Transverse colon (tissue), 4 donors: ENCODE measurements around the gene COX8A. TPM values are rescaled to one million over a fixed set of nuclear protein-coding genes. Genes with fewer than 3 reads are reported as not detected.

Experiments used
- DNase-seq: peaks from one replicate; pipeline ENCODE4 v3.0.0-alpha.2; 2019
- H3K27ac ChIP-seq, 4 donors: fragments of 200-600 bp; sonication (generic); 2 replicates each; pipeline ENCODE4 v1.5.1; 2016 to 2018; ENCODE audit warnings: inconsistent platforms in 4 of 4
- H3K27me3 ChIP-seq: fragments of 200-600 bp; sonication (generic); 2 replicates; pipeline ENCODE4 v1.5.1; 2017; ENCODE audit warnings: inconsistent platforms
- H3K36me3 ChIP-seq, 4 donors: fragments of 200-600 bp; sonication (generic); 2 replicates each; pipeline ENCODE4 v1.5.1; 2017 to 2019; ENCODE audit warnings: inconsistent platforms in 4 of 4
- H3K4me1 ChIP-seq, 4 donors: fragments of 200-600 bp; sonication (generic); 2 replicates each; pipeline ENCODE4 v1.5.1; 2017 to 2020; ENCODE audit warnings: inconsistent platforms in 4 of 4
- H3K4me3 ChIP-seq, 4 donors: fragments of 200-600 bp; sonication (generic); 1 replicate in 1 of 4; 2 replicates in 3 of 4; pipeline versions ENCODE4 v1.5.1 to v1.6.1; 2017 to 2019; ENCODE audit warnings: inconsistent platforms in 4 of 4
- H3K9me3 ChIP-seq, 2 donors: fragments of 200-600 bp; sonication (generic); 2 replicates each; pipeline ENCODE4 v1.5.1; 2017 to 2019; ENCODE audit warnings: inconsistent platforms in 2 of 2
- CTCF ChIP-seq, 5 experiments: fragments of 200-600 bp in 3 of 5; fragments of 450-650 bp in 2 of 5; sonication (generic) in 3 of 5; IDR thresholded peaks; 1 replicate in 2 of 5; 2 replicates in 3 of 5; pipeline ENCODE4 v1.5.1; 2016 to 2017; ENCODE audit warnings: antibody characterized with exemption in 5 of 5, inconsistent platforms in 3 of 5, mild to moderate bottlenecking in 2 of 5, moderate library complexity in 1 of 5
- EP300 ChIP-seq: sonication (generic); formaldehyde crosslinking; IDR thresholded peaks from one replicate; pipeline ENCODE4 v1.6.1; 2017; ENCODE audit warnings: antibody characterized with exemption, low read depth
- POLR2A ChIP-seq: fragments of 450-650 bp; IDR thresholded peaks from one replicate; pipeline ENCODE4 v1.6.1; 2016; ENCODE audit warnings: antibody characterized with exemption, mild to moderate bottlenecking, moderate library complexity
- POLR2AphosphoS5 ChIP-seq, 3 donors: sonication (generic); formaldehyde crosslinking; IDR thresholded peaks; one replicate each; pipeline ENCODE4 v1.6.1; 2016; ENCODE audit warnings: antibody characterized with exemption in 3 of 3
- WGBS, 2 donors: methylation state at CpG; one replicate each; pipeline ENCODE4 v1.1.5; 2018; ENCODE audit warnings: low coverage in 1 of 2; 5-methylcytosine and 5-hydroxymethylcytosine counted together
- in situ Hi-C, 4 donors: fragments of 200-750 bp; cut with MboI; loops; one replicate each; pipeline versions ENCODE4 v1.15.0 to v1.15.1; 2017; ENCODE audit warnings: low sequenced_read_pairs in 3 of 4, low pct_ligation_motif_present in 1 of 4, low pct_unique_long_range_greater_than_20kb in 1 of 4
- intact Hi-C: fragments of 100-400 bp; cut with DNase I; formaldehyde crosslinking; loops from one replicate; pipeline ENCODE4 v1.15.1; 2023; ENCODE audit warnings: low total_unique reads
- total RNA-seq, 4 donors: library from RNA; depleted of rRNA; stranded (reverse); fragments of >200 nt; gene quantifications; one replicate each; pipeline ENCODE4 v1.1.0, GENCODE V29; 2016

COX8A gene
- total RNA-seq, 4 donors from 2014 or later: 471 to 1,475 (median 1,057) TPM

- Histone ChIP-seq H3K27me3 (no peaks in the 10 kb centered on the region), H3K9me3 (no peaks in the 10 kb centered on the region), H3K4me1 (peaks cover 12 to 45% (median 13%) of the 10 kb centered on the region in 4 donors), H3K4me3 (no peak overlapping the region), H3K27ac (peak overlapping the region; percentile 21 to 73 (median 60)), H3K36me3 (no peaks in the 10 kb centered on the region)
- in situ Hi-C loops: loop anchor here (5.0 to 10.0 kb wide), 4 partner anchors 108 to 181 kb away; partner anchors contain the start of genes MARK2 (in 3 of the 4) and ZFTA (in 1 of the 4)
- WGBS, 2 donors: 33 to 39% methylated on average over 3 to 14 of the region's 14 CpGs
- DNase-seq: peak; percentile 75
- intact Hi-C loops: loop anchor here (2.0 kb wide), 1 partner anchor 107 kb away; the partner anchor contains the start of gene MARK2
- TF ChIP-seq POLR2AphosphoS5 (IDR thresholded peaks at IDR 0.05): no peak
- TF ChIP-seq CTCF (IDR thresholded peaks at IDR 0.05): peak; percentile 72 to 93 (median 73)
These were observed 28.8 kb upstream of the COX8A start for GRCh38 chr11:63945477-63946163.

GRCh38 chr11:63951779-63952536 is 22.5 kb upstream of the COX8A start:
- WGBS, 2 donors: 71% methylated on average over 20 of the region's 20 CpGs; no CpG with 5 or more reads in 1 of the 2 donors
- no peak for DNase-seq
- no peaks in the 10 kb centered on the region for H3K9me3 ChIP-seq
- no peak overlapping the region for H3K27ac ChIP-seq
- in situ Hi-C loops (no loop called here), intact Hi-C loops (no loop called here)
- no peaks in the 10 kb centered on the region for H3K4me1 ChIP-seq
- no peak overlapping the region for H3K4me3 ChIP-seq
- H3K27me3 ChIP-seq: no peaks in the 10 kb centered on the region
- no peak for TF ChIP-seq POLR2AphosphoS5 (IDR thresholded peaks at IDR 0.05)
- TF ChIP-seq CTCF (IDR thresholded peaks at IDR 0.05): no peak
- TF ChIP-seq POLR2A: no peak
- TF ChIP-seq EP300: no peak
- peaks cover 0 to 23% (median 0%) of the 10 kb centered on the region in 4 donors for H3K36me3 ChIP-seq

- no peak overlapping the region for H3K27ac ChIP-seq
- H3K9me3 ChIP-seq: no peaks in the 10 kb centered on the region
- no peaks in the 10 kb centered on the region for H3K27me3 ChIP-seq
- intact Hi-C loops (no loop called here), in situ Hi-C loops (no loop called here)
- no peak overlapping the region for H3K4me3 ChIP-seq
- DNase-seq: no peak
- TF ChIP-seq EP300 (no peak), POLR2A (no peak), CTCF (IDR thresholded peaks at IDR 0.05) (no peak), POLR2AphosphoS5 (IDR thresholded peaks at IDR 0.05) (no peak)
- H3K4me1 ChIP-seq: no peaks in the 10 kb centered on the region
- WGBS, 2 donors: 95% methylated on average over 4 of the region's 4 CpGs; no CpG with 5 or more reads in 1 of the 2 donors
- peaks cover 0 to 23% (median 0%) of the 10 kb centered on the region in 4 donors for H3K36me3 ChIP-seq
These were observed 21.9 kb upstream of the COX8A start for GRCh38 chr11:63952570-63952969.

GRCh38 chr11:63958008-63958407 is 16.4 kb upstream of the COX8A start:
- WGBS, 2 donors: 66% methylated on average over 5 of the region's 5 CpGs; no CpG with 5 or more reads in 1 of the 2 donors
- Histone ChIP-seq H3K4me3 (no peak overlapping the region), H3K4me1 (no peaks in the 10 kb centered on the region), H3K9me3 (no peaks in the 10 kb centered on the region), H3K36me3 (peaks cover 0 to 23% (median 0%) of the 10 kb centered on the region in 4 donors), H3K27me3 (no peaks in the 10 kb centered on the region), H3K27ac (no peak overlapping the region)
- in situ Hi-C loops (no loop called here), intact Hi-C loops (no loop called here)
- DNase-seq: no peak
- TF ChIP-seq EP300: no peak
- TF ChIP-seq POLR2AphosphoS5 (IDR thresholded peaks at IDR 0.05): no peak
- no peak for TF ChIP-seq CTCF (IDR thresholded peaks at IDR 0.05)
- no peak for TF ChIP-seq POLR2A
